Keratinocyte (primary cell): ENCODE data around the gene SYNDIG1. TPM values are rescaled to one million over a fixed set of nuclear protein-coding genes. Genes with fewer than 3 reads are reported as not detected.

Source experiments
- DNase-seq: peaks from one replicate; pipeline ENCODE4 v3.0.0-alpha.2; 2011; ENCODE audit warnings: low read depth, missing footprints, low spot score
- FAIRE-seq: peaks from 2 replicates; lab custom pipeline; 2011; peaks lifted over from hg19 to GRCh38; lab: Jason Lieb, UNC
- H2AFZ ChIP-seq: 2 replicates; pipeline ENCODE4 v1.6.0; 2012; ENCODE audit warnings: low read length, control low read depth, inconsistent platforms; ENCODE audit not compliant: control insufficient read depth
- H3K27ac ChIP-seq: 2 replicates; pipeline ENCODE4 v1.5.1; 2011; ENCODE audit warnings: low read length; ENCODE audit not compliant: control insufficient read depth, insufficient read depth
- H3K27me3 ChIP-seq: 3 replicates; pipeline ENCODE4 v1.6.0; 2011; ENCODE audit warnings: low read length; ENCODE audit not compliant: control insufficient read depth, insufficient read depth; ENCODE audit errors: extremely low read depth
- H3K36me3 ChIP-seq, 2 experiments: 2 replicates in 1 of 2; 3 replicates in 1 of 2; pipeline ENCODE4 v1.5.1; 2011; ENCODE audit warnings: low read length in 2 of 2, mild to moderate bottlenecking in 1 of 2; ENCODE audit not compliant: control insufficient read depth in 2 of 2, insufficient read depth in 2 of 2; ENCODE audit errors: extremely low read depth in 1 of 2
- H3K4me1 ChIP-seq: 3 replicates; pipeline ENCODE4 v1.5.1; 2011; ENCODE audit warnings: low read length; ENCODE audit not compliant: control insufficient read depth, insufficient read depth; ENCODE audit errors: extremely low read depth
- H3K4me2 ChIP-seq: 3 replicates; pipeline ENCODE4 v1.6.0; 2011; ENCODE audit warnings: low read depth, low read length; ENCODE audit not compliant: control insufficient read depth, insufficient read depth; ENCODE audit errors: extremely low read depth
- H3K4me3 ChIP-seq, 3 experiments: fragments of 200-600 bp in 1 of 3; sonication (generic) in 1 of 3; 2 replicates in 2 of 3; 3 replicates in 1 of 3; pipeline ENCODE4 v1.5.1; 2011 to 2016; ENCODE audit warnings: low read length in 3 of 3, mild to moderate bottlenecking in 3 of 3, control low read depth in 2 of 3, inconsistent platforms in 1 of 3, low read depth in 1 of 3, mixed read lengths in 1 of 3, mixed run types in 1 of 3, moderate library complexity in 1 of 3; ENCODE audit not compliant: control insufficient read depth in 2 of 3, insufficient read depth in 2 of 3; ENCODE audit errors: extremely low read depth in 1 of 3
- H3K79me2 ChIP-seq: 2 replicates; pipeline ENCODE4 v1.6.0; 2012; ENCODE audit warnings: low read length; ENCODE audit not compliant: control insufficient read depth, insufficient read depth
- H3K9ac ChIP-seq: 3 replicates; pipeline ENCODE4 v1.6.0; 2011; ENCODE audit warnings: low read length; ENCODE audit not compliant: control insufficient read depth, insufficient read depth; ENCODE audit errors: extremely low read depth
- H3K9me1 ChIP-seq: 3 replicates; pipeline ENCODE4 v1.6.0; 2011; ENCODE audit warnings: low read length; ENCODE audit not compliant: control insufficient read depth, insufficient read depth; ENCODE audit errors: extremely low read depth
- H3K9me3 ChIP-seq: 2 replicates; pipeline ENCODE4 v1.5.1; 2012; ENCODE audit warnings: low read depth, low read length; ENCODE audit not compliant: control insufficient read depth
- H4K20me1 ChIP-seq: 3 replicates; pipeline ENCODE4 v1.6.0; 2011; ENCODE audit warnings: low read length; ENCODE audit not compliant: control insufficient read depth, insufficient read depth; ENCODE audit errors: extremely low read depth
- CTCF ChIP-seq, 3 experiments: IDR thresholded peaks in 1 of 3; conservative IDR thresholded peaks in 1 of 3; optimal IDR thresholded peaks in 1 of 3; 2 replicates in 2 of 3; 3 replicates in 1 of 3; pipeline versions ENCODE3 to v1.5.1; 2011; ENCODE audit warnings: low read length in 3 of 3, mild to moderate bottlenecking in 3 of 3, moderate library complexity in 2 of 3, control low read depth in 1 of 3, inconsistent platforms in 1 of 3; ENCODE audit not compliant: insufficient read depth in 2 of 3; ENCODE audit errors: extremely low read depth in 1 of 3
- EZH2 ChIP-seq: IDR thresholded peaks from one replicate; pipeline ENCODE4 v1.6.1; 2012; ENCODE audit warnings: inconsistent platforms, mild to moderate bottlenecking, low read length, moderate library complexity
- dilution Hi-C: fragments of 300-500 bp; cut with MboI; formaldehyde crosslinking; loops from one replicate; pipeline ENCODE4 v1.7.0; 2020; ENCODE audit warnings: low sequenced_read_pairs; ENCODE audit not compliant: extremely low pct_ligation_motif_present
- polyA plus RNA-seq, 5 experiments: library from polyadenylated mRNA; depleted of rRNA in 3 of 5; stranded (reverse) in 3 of 5; stranded (forward) in 1 of 5; unstranded in 1 of 5; fragments of >200 nt; gene quantifications; 1 replicate in 1 of 5; 2 replicates in 3 of 5; 3 replicates in 1 of 5; pipeline versions ENCODE4 v1.2.1 to v1.2.3, GENCODE V29; 2011 to 2012; ENCODE audit warnings: missing spikeins in 2 of 5, low read depth in 1 of 5, low replicate concordance in 1 of 5

Gene SYNDIG1
- polyA plus RNA-seq, 1 donor (not counting 4 experiments of a cell fraction or from before 2014, with no cell fraction given), result 0.38 TPM

GRCh38 chr20:24422091-24422760, 47.2 kb upstream of the SYNDIG1 start:
- no peak for FAIRE-seq
- H3K4me1 ChIP-seq, result no peaks in the 10 kb centered on the region
- dilution Hi-C loops, result no loop called here

GRCh38 chr20:24423390-24424313, 45.8 kb upstream of the SYNDIG1 start:
- Histone ChIP-seq H3K27me3 (no peaks in the 10 kb centered on the region), H3K36me3 (no peaks in the 10 kb centered on the region), H3K9ac (no peak overlapping the region), H3K4me2 (no peak overlapping the region), H3K4me1 (no peaks in the 10 kb centered on the region), H3K27ac (no peak overlapping the region), H3K4me3 (no peak overlapping the region), H2AFZ (no peak overlapping the region), H4K20me1 (no peaks in the 10 kb centered on the region), H3K9me3 (no peaks in the 10 kb centered on the region), H3K79me2 (no peaks in the 10 kb centered on the region), H3K9me1 (no peaks in the 10 kb centered on the region)
- dilution Hi-C loops, result no loop called here
- no peak for DNase-seq
- TF ChIP-seq CTCF (optimal IDR thresholded peaks at IDR 0.05 in 1 of 3, IDR thresholded peaks at IDR 0.05 in 1 of 3, conservative IDR thresholded peaks at IDR 0.05 in 1 of 3; ENCODE audit: extremely low read depth in 1 of 3, insufficient read depth in 2 of 3, low read length in 3 of 3) (no peak), EZH2 (no peak)
- FAIRE-seq, result no peak

More at GRCh38 chr20:24422091-24422760, 47.2 kb upstream of the SYNDIG1 start:
- H3K27ac ChIP-seq, result no peak overlapping the region
- no peaks in the 10 kb centered on the region for H4K20me1 ChIP-seq
- H3K4me2 ChIP-seq, result no peak overlapping the region
- H3K79me2 ChIP-seq, result no peaks in the 10 kb centered on the region
- no peak for TF ChIP-seq CTCF (optimal IDR thresholded peaks at IDR 0.05 in 1 of 3, IDR thresholded peaks at IDR 0.05 in 1 of 3, conservative IDR thresholded peaks at IDR 0.05 in 1 of 3; ENCODE audit: extremely low read depth in 1 of 3, insufficient read depth in 2 of 3, low read length in 3 of 3)
- no peak overlapping the region for H3K4me3 ChIP-seq
- no peak overlapping the region for H2AFZ ChIP-seq
- H3K36me3 ChIP-seq, result no peaks in the 10 kb centered on the region
- H3K9ac ChIP-seq, result no peak overlapping the region
- H3K9me1 ChIP-seq, result no peaks in the 10 kb centered on the region
- no peaks in the 10 kb centered on the region for H3K27me3 ChIP-seq
- DNase-seq, result no peak
- no peaks in the 10 kb centered on the region for H3K9me3 ChIP-seq
